Measurements from ENCODE around the gene KCTD19.
A peak's percentile ranks its signal among the peaks of the same experiment; 100 is the strongest.

KCTD19 gene

DNA sequence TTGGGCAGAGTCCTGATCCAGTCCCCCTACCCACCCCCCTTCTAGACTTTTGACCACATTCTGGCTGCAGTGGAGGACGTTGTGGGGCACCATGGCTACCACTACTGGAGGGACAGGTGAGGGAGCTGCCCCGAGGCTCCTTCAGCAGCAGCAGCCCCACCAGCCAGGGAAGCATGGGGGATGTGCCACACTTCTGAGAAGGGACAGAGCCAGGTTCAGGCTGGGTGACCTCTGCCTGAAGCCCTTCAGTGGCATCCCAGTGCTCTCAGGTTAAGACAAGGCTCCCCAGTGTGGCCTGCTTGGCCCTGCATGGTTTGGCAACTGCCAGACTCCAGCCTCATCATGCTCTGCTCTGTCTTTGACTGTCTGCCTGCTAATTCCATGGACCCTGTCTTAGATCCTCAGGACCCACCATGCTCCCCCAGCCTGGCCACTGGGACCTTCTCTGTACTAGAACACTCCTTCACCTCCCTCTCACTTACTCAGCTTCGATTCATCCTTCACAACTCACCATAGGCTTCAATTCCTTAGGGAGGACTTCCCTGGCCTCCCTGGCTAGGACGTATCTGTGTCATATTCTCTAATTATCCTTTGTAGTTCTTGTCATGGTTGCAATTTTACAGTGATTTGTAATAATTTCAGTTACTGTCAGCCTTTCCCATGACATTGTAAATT, 68.9 kb downstream of the KCTD19 start:
- DNase-seq = no peak

DNA sequence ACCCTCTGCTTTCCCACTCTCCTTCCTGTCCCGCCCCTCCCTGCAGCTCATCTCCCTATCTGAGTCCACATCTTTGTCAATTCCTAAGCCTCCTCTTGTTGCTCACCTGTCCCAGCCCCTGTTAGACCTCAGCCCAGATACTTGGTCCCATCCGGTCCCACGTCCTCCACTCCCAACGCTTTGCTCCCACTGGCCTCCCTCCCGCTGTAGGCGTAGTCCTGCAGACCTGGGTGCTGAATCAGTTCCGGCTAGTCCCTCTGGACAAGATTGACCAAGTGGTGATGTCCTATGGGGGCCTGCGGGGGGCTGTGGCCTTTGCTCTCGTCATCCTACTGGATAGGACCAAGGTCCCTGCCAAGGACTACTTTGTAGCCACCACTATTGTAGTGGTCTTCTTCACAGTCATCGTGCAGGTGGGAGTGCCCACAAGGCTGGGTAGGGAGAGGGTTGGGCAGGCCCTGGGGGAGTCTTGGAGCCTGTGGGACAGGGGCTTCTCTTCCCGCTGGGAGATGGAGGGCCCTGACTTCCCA, 69.8 kb downstream of the KCTD19 start:
- DNase-seq = no peak

DNA sequence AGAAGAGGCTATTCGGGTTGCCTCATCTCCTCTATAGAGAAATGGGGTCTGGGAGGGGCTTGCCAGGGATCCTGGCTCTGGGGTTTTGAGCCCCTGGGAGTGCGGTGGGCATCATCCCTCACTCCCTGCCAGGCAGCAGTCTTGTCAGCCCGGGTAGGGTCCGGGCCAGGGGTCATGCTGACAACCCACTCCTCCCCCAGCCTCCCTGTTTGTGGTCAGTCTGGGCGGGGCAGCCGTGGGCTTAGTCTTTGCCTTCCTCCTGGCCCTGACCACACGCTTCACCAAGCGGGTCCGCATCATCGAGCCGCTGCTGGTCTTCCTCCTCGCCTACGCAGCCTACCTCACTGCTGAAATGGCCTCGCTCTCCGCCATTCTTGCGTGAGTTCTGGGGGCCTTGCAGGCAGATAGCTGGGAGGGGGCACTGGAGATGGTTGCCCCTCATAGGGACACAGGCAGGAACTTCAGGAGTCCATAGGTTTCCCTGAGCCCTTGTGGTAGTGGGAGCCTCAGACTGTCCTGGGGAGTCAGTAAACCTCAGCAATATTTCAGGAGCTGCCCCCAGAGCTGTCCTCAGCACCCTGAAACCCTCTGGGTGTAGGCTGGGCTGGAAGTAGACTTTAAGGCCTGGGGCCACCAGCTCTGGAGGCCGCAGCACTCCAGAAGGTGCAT, 70.9 kb downstream of the KCTD19 start:
- no peak for DNase-seq

- DNase-seq = no peak
Observed at GRCh38 chr16:67254801-67255552, 71.6 kb downstream of the KCTD19 start.

DNA sequence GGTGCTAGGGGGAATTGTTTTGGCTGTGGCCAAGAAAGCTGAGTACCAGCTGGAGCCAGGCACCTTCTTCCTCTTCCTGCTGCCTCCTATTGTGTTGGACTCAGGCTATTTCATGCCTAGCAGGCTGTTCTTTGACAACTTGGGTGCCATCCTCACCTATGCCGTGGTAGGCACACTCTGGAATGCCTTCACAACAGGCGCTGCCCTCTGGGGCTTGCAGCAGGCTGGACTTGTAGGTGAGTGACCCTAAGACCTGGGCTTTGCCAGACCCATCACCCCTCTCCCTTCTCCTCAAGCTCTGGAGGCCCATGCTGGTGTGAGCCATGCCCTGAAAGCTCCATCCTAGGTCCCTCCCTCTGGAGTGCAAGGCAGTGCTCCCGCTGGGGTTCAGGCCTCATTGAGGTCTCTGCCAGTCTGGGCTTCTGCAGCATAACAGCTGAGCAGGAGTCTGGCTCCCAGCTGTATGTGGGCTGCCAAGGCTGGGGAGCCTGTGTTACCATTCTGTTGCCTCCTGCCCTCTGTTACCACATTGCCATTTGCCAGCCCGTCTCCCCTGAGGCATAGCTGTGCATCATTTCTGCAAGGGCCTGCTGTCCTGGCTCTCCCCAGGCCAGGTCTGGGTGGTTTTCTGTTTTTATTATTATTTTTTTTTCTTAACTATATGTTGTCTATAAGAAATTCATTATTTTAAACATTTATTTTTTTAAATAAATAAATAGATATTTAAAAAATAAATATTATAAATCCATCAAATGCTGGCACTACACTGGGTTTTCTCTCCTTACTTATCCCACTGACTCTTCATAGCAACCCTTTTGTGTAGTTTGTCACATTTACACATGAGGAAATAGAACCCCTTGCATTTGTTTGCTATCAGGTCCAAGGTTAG, 73.7 kb downstream of the KCTD19 start:
- no peak for DNase-seq

DNA sequence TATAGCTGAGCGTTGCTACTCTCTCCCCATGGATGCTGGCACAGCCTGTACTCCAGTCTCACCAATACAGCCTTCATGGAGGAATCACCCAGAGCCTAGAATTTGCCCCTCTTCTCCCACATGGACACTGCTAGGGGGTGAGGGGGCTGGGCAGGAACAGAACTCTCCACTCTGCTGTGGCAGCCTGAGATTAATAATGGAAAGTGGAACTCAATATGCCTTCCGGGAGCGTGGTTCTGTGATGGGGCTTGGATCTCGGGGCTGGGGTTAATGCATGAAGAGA, 76.6 kb downstream of the KCTD19 start:
- no peak for DNase-seq

GRCh38 chr16:67249178-67250044, 77.1 kb downstream of the KCTD19 start:
- no peak for DNase-seq

GRCh38 chr16:67248401-67249177, 78.0 kb downstream of the KCTD19 start, which contains the start of gene SLC9A5:
TSS of gene SLC9A5 (plus strand) at chr16:67248979. CDS start at chr16:67249015, 36 bp downstream.
- DNase-seq = no peak

DNA sequence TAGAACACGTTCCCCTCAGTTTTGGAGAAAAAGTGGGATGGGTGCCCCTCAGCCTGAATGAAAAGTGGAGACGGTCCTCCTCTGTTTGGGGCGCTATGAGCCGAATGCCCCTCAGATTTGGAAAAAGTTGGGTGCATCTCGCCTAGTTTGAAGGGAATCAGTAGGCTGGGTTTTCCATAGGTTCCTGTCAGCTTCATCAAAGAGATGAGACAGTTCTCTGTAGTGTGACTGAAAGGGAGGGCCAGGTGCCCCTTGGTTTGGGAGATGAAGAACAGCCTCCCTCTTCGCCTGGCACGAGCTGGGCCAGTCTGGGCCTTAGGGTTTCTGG, 78.5 kb downstream of the KCTD19 start:
- no peak for DNase-seq

DNA sequence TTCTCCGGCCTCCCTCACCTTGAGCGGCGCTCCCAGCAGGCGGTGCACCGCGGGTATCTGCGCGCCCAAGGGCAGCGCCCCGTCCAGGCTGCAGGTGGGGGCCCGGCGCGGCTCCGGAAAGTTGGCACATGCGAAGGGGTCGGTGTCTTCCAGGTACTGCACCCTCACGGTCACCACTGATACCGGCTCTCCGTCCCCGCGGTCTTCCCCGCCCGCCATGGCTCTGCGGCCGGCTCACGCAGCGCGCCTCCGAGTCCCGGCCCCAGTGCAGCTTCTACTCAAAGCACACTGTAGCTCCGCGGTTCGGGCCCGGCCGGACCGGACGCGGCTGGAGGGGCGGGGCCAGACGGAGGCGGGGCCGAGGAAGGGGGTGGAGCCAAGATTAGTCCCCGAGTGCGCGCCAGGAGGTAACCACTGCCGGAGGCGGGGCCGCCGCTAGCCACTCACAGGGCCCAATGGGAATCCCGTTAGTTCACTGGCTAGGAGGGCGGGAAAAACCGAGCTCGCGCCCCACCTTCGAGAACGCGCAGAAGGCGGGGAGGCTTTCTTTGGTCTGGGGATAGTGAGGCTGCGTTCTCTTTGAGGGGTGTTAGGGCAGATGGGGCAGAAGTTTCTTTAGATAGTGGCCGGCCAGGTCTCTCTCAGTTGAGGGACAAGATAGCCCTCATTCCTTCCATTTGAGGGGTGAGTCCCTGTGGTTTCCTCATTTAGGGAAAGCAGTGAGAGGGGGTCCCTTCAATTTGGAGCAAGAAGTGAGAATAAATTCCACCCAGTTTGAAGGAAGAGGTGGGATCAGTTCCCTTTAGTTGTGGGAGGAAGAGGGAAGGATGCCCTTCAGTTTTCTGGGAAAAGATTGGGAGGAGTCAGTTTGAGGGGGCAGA, 79.1 kb downstream of the KCTD19 start, which contains the start of gene FHOD1:
Gene FHOD1, minus strand, starts transcription at position 290 of the 881 bp plus-strand sequence. Its CDS starts 71 bp downstream, at position 219.
- DNase-seq = peak; percentile 92

DNA sequence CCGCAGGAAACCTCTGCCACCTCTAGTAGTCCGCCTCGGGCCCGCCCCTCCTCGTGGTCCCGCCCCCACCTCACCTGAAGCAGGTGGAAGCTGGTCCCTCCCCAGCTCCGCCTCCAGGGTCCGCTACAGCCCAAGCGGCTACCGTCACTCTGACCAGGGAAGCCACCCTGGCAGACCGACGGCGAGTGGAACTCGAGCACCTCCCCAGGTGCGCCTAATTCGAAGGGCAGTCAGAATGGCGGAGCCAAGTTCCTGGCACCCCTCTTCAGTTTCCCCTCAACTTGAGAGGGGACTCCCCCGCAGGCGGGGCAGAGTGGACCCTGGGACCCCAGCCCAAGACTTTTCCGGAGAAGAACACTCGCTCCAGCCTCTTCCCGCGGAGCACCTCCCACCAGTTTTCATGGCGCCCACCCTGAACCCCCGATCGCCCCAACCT, 79.8 kb downstream of the KCTD19 start:
- DNase-seq = peak; percentile 31

DNA sequence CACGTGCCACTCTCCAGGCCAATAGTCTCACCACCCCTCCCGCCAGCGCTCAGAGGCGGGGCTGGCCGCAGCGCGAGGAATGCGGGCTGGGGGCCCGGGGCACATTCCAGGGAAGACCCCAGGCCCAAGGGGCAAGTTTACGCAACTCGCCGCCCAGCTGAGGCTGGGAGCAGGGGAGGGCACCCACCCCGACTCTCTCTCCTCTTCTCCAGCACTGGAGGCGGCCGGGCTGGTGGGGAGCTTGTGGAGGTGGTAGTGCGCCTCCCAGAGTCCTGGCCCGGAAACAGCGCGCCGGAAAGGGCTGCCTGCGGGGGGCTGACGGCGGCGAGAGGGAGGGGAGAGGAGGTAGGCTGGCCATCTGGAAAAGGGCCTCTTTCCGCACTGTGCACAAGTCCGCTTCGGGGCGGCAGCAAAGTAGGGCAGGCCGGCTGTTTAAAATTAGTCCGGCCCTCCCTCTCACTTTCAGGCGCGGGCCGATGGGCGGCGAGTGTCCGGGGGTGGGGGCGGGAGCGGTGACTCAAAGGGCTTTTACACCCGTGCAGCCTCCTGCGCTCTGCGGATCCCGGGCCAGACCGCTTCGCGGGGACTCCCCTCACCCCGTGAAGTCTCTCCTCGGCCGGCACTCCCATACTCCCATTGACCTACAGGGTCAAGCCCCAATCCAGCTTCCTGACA, 80.3 kb downstream of the KCTD19 start:
- DNase-seq = peak; percentile 41

DNA sequence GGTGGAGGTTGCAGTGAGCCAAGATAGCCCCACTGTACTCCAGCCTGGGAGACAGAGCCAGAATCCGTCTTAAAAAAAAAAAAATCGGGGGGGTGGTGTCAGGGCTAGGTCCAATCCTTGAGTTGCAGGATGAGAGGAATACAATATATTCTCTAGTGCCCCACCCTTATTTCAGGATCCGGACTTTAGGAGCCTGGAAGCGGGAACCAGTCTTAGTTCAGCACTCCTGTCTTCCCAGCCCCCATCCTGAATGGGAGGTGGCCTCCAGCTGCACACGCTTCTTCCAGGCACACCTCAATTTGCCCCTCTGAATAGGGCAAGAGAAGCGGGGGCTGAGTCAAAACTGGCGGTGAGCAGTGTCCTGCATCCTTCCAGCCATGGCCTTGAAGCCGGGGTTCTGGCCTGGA, 80.9 kb downstream of the KCTD19 start:
- DNase-seq = no peak

- no peak for DNase-seq
Observed at GRCh38 chr16:67245186-67245585, 81.4 kb downstream of the KCTD19 start.

GRCh38 chr16:67244387-67245185, 82.0 kb downstream of the KCTD19 start:
- peak; percentile 73 for DNase-seq

DNA sequence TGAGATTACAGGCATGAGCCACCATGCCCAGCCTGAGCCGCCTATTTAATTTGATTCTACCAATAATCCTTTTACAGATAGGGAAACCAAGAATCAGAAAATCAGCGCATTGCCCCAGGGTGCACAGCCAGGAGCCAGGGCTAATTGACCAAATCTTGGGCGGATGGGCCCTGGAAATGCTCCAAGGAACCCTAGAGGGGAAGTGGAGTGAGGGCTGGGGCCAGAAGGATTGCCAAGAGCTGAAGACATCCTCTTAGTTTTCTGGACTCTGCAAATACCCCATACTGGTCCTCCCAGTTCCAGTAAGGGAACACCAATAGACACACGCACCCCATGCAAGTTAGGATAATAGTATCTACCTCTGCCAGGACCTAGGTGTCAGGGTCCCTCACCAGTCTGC, 83.1 kb downstream of the KCTD19 start:
- DNase-seq = no peak

- no peak for DNase-seq
Observed at GRCh38 chr16:67242138-67242730, 84.3 kb downstream of the KCTD19 start.
